Measurements from ENCODE around the gene NAALADL2.

DNA sequence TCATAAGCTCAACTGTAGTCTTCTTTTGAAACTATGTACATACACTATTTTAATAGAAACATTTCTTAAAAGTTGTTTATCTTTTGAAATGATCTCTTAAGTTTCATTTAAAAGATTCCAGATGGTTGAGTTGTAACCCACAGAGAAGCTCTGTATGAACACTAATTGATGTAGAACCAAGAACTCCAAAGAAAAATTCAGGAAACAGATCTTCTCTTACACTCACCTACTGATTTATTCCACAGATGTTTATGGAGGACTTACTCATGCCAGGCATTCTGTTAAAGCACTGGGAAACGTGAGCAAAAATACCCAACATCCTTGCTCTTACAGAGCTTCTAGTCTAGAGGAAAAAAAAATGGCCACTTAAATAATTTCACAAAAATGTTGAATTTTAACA, 551.1 kb downstream of the NAALADL2 start:
- TF ChIP-seq CTCF (IDR thresholded peaks at IDR 0.05) (no peak), POLR2A (IDR thresholded peaks at IDR 0.05) (no peak)
